Measurements from ENCODE around the gene TMEM150C.

Gene TMEM150C

DNA sequence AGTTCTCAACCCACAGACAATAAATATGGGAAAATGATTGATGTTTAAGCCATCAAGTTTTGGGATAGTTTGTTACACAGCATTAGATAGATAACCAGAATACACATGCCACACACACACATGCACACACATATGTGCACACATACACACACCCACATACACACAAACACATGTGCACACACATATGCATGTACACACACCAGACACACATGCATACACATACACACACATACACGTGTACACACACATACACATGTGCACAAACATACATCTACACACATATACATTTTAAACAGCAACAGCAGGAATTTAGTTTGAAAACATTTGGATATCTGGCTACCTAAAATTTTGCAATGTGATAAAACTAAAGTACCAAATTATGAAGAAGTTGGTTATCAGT is 42.7 kb upstream of the TMEM150C start:
- TF ChIP-seq FOXP2 (optimal IDR thresholded peaks at IDR 0.05; ENCODE audit: borderline replicate concordance, extremely low read depth, extremely low read length, insufficient read depth) (no peak), TAF1 (IDR thresholded peaks at IDR 0.05; ENCODE audit: borderline replicate concordance, insufficient read depth, low read length) (no peak), POLR2AphosphoS5 (IDR thresholded peaks at IDR 0.05; ENCODE audit: low read depth, low read length) (no peak), REST (IDR thresholded peaks at IDR 0.05; ENCODE audit: insufficient read depth in 1 of 2, low read depth in 2 of 2, low read length in 2 of 2) (no peak), SIN3A (IDR thresholded peaks at IDR 0.05; ENCODE audit: borderline replicate concordance, insufficient read depth, low read length) (no peak)

GRCh38 chr4:82601242-82602015 is 39.6 kb upstream of the TMEM150C start:
- TF ChIP-seq POLR2AphosphoS5 (IDR thresholded peaks at IDR 0.05; ENCODE audit: low read depth, low read length) (no peak), FOXP2 (optimal IDR thresholded peaks at IDR 0.05; ENCODE audit: borderline replicate concordance, extremely low read depth, extremely low read length, insufficient read depth) (no peak), TAF1 (IDR thresholded peaks at IDR 0.05; ENCODE audit: borderline replicate concordance, insufficient read depth, low read length) (no peak), REST (IDR thresholded peaks at IDR 0.05; ENCODE audit: insufficient read depth in 1 of 2, low read depth in 2 of 2, low read length in 2 of 2) (no peak), SIN3A (IDR thresholded peaks at IDR 0.05; ENCODE audit: borderline replicate concordance, insufficient read depth, low read length) (no peak)

DNA sequence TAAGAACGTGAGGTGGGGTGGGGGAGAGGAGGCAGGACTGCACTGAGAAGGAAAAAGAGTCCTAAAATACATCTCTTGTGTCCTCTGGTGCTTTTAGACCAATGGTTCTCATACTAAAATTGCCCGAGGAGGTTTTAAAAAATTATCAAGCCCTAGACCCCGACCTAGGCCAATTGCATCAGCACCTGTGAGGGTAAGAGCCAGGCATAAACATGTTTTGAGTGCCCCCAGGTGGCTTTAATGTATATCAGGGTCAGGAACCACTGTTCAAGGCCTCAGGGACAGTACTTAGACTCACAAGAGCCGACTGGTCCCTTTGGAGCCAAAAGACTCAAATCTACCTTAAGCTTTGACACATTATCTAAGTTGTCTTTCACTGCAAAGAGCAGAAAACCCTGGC is 37.5 kb upstream of the TMEM150C start:
- TF ChIP-seq FOXP2 (optimal IDR thresholded peaks at IDR 0.05; ENCODE audit: borderline replicate concordance, extremely low read depth, extremely low read length, insufficient read depth) (no peak), REST (IDR thresholded peaks at IDR 0.05; ENCODE audit: insufficient read depth in 1 of 2, low read depth in 2 of 2, low read length in 2 of 2) (no peak), POLR2AphosphoS5 (IDR thresholded peaks at IDR 0.05; ENCODE audit: low read depth, low read length) (no peak), TAF1 (IDR thresholded peaks at IDR 0.05; ENCODE audit: borderline replicate concordance, insufficient read depth, low read length) (no peak), SIN3A (IDR thresholded peaks at IDR 0.05; ENCODE audit: borderline replicate concordance, insufficient read depth, low read length) (no peak)

DNA sequence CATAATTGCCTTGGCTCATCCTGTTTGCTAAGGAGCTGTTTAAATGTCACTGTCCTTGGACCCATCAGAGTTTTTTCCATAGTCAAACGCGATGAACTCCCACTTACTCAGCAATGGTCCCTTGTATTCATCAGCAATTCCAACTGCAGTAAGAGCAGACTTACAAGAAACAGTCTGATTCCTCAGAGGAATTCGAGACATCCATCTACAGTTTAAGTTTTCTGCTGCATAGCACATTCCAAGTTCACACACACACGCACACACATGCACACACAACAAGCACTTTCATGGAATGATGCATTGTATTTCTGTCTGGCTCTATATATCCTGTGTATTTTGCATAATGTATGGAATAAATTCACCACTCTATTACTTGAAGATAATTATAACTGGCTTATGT is 32.7 kb upstream of the TMEM150C start:
- no peak for TF ChIP-seq POLR2AphosphoS5 (IDR thresholded peaks at IDR 0.05; ENCODE audit: low read depth, low read length)
- TF ChIP-seq REST (IDR thresholded peaks at IDR 0.05; ENCODE audit: insufficient read depth in 1 of 2, low read depth in 2 of 2, low read length in 2 of 2), result no peak
- no peak for TF ChIP-seq SIN3A (IDR thresholded peaks at IDR 0.05; ENCODE audit: borderline replicate concordance, insufficient read depth, low read length)
- no peak for TF ChIP-seq FOXP2 (optimal IDR thresholded peaks at IDR 0.05; ENCODE audit: borderline replicate concordance, extremely low read depth, extremely low read length, insufficient read depth)
- no peak for TF ChIP-seq TAF1 (IDR thresholded peaks at IDR 0.05; ENCODE audit: borderline replicate concordance, insufficient read depth, low read length)
